OCI-LY1 (cell line): ENCODE measurements around the gene SYNDIG1.

Experiments used
- H2AFZ ChIP-seq: fragments of 200-600 bp; sonication (generic), shearing (Covaris generic); 2 replicates; pipeline ENCODE4 v1.6.0; 2014; ENCODE audit warnings: antibody characterized with exemption, mild to moderate bottlenecking, low read length
- H3F3A ChIP-seq: fragments of 200-600 bp; sonication (generic), shearing (Covaris generic); 2 replicates; pipeline ENCODE4 v1.6.0; 2014; ENCODE audit warnings: mild to moderate bottlenecking, antibody characterized with exemption, low read length, moderate library complexity; ENCODE audit not compliant: insufficient read depth
- H3K27ac ChIP-seq: fragments of 200-600 bp; sonication (generic); 2 replicates; pipeline ENCODE4 v1.5.1; 2014; ENCODE audit warnings: low read length, mixed run types, mild to moderate bottlenecking, low read depth; ENCODE audit not compliant: poor library complexity, severe bottlenecking
- H3K27me3 ChIP-seq: fragments of 200-600 bp; sonication (generic); 2 replicates; pipeline ENCODE4 v1.6.0; 2014; ENCODE audit warnings: antibody characterized with exemption, mild to moderate bottlenecking, low read length, moderate library complexity; ENCODE audit not compliant: insufficient read depth
- H3K36me3 ChIP-seq: fragments of 200-600 bp; sonication (generic); 2 replicates; pipeline ENCODE4 v1.6.1; 2014; ENCODE audit warnings: mild to moderate bottlenecking, antibody characterized with exemption, low read length, moderate library complexity, mixed read lengths; ENCODE audit not compliant: insufficient read depth
- H3K4me1 ChIP-seq: fragments of 200-600 bp; sonication (generic); 2 replicates; pipeline ENCODE4 v1.5.1; 2014; ENCODE audit warnings: mild to moderate bottlenecking, low read length, moderate library complexity; ENCODE audit not compliant: insufficient read depth, severe bottlenecking
- H3K4me2 ChIP-seq: fragments of 200-600 bp; sonication (generic), shearing (Covaris generic); 2 replicates; pipeline ENCODE4 v1.6.1; 2014; ENCODE audit warnings: low read length
- H3K4me3 ChIP-seq: fragments of 200-600 bp; sonication (generic); 2 replicates; pipeline ENCODE4 v1.5.1; 2014; ENCODE audit warnings: low read length, low read depth, mild to moderate bottlenecking, mixed read lengths; ENCODE audit not compliant: poor library complexity, severe bottlenecking
- H3K79me2 ChIP-seq: fragments of 200-600 bp; shearing (Covaris generic); 2 replicates; pipeline ENCODE4 v1.6.1; 2016; ENCODE audit warnings: mixed run types, low read length, mixed read lengths; ENCODE audit not compliant: insufficient read depth
- H3K9ac ChIP-seq: fragments of 200-600 bp; sonication (generic), shearing (Covaris generic); 2 replicates; pipeline ENCODE4 v1.6.1; 2014; ENCODE audit warnings: mild to moderate bottlenecking, low read length, mixed read lengths
- H3K9me2 ChIP-seq: fragments of 200-600 bp; sonication (generic), shearing (Covaris generic); 2 replicates; pipeline ENCODE4 v1.6.1; 2014; ENCODE audit warnings: low read depth, mild to moderate bottlenecking, low read length, mixed read lengths
- H3K9me3 ChIP-seq: fragments of 200-600 bp; shearing (Covaris generic); 2 replicates; pipeline ENCODE4 v1.6.1; 2014; ENCODE audit warnings: low read length, mixed read lengths
- H4K20me1 ChIP-seq: fragments of 200-600 bp; sonication (generic), shearing (Covaris generic); 2 replicates; pipeline ENCODE4 v1.6.0; 2016; ENCODE audit warnings: mild to moderate bottlenecking, low read length; ENCODE audit not compliant: insufficient read depth
- EZH2 ChIP-seq: fragments of 200-600 bp; sonication (generic), shearing (Covaris generic); IDR thresholded peaks from 2 replicates; pipeline ENCODE4 v1.8.0; 2017; ENCODE audit warnings: borderline replicate concordance, mixed run types, mild to moderate bottlenecking, antibody characterized with exemption, low read length, moderate library complexity, mixed read lengths
- TF ChIP-seq, protein P1 (sequence below): fragments of 200-600 bp; sonication (generic), shearing (Covaris generic); IDR thresholded peaks from 2 replicates; pipeline ENCODE4 v1.5.1; 2017; ENCODE audit warnings: mild to moderate bottlenecking, antibody characterized with exemption, low read length, moderate library complexity, mixed read lengths

SYNDIG1 gene

DNA sequence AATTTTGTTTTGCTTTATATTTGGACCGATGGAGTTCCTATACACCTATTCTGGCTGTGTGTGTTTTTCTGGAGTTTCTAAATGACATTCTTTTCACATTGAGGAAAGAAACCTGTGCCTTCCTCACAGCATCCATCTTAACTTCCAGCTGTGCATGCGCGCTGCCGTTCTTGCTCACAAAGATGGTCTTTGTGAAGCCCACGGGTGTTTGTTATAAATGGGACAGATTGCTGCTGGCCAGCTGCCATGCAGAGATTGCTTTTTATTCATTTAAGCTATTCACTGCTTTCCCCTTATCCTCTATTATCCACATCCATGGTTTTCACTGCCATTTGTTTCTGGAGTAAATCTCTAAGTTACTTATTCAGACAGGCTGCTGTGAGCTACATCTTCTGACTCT is 54.2 kb downstream of the SYNDIG1 start:
- H3K36me3 ChIP-seq, result no peaks in the 10 kb centered on the region
- TF ChIP-seq, protein P1, sequence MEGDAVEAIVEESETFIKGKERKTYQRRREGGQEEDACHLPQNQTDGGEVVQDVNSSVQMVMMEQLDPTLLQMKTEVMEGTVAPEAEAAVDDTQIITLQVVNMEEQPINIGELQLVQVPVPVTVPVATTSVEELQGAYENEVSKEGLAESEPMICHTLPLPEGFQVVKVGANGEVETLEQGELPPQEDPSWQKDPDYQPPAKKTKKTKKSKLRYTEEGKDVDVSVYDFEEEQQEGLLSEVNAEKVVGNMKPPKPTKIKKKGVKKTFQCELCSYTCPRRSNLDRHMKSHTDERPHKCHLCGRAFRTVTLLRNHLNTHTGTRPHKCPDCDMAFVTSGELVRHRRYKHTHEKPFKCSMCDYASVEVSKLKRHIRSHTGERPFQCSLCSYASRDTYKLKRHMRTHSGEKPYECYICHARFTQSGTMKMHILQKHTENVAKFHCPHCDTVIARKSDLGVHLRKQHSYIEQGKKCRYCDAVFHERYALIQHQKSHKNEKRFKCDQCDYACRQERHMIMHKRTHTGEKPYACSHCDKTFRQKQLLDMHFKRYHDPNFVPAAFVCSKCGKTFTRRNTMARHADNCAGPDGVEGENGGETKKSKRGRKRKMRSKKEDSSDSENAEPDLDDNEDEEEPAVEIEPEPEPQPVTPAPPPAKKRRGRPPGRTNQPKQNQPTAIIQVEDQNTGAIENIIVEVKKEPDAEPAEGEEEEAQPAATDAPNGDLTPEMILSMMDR, result no peak
- no peak for TF ChIP-seq EZH2
- H3K79me2 ChIP-seq, result no peaks in the 10 kb centered on the region
- no peak overlapping the region for H3K4me2 ChIP-seq
- no peaks in the 10 kb centered on the region for H4K20me1 ChIP-seq
- H3K9me2 ChIP-seq, result no peaks in the 10 kb centered on the region
- no peaks in the 10 kb centered on the region for H3K9me3 ChIP-seq
- H3K4me3 ChIP-seq, result no peak overlapping the region
- H3F3A ChIP-seq, result no peaks in the 10 kb centered on the region
- no peaks in the 10 kb centered on the region for H3K4me1 ChIP-seq
- no peak overlapping the region for H2AFZ ChIP-seq
- no peak overlapping the region for H3K9ac ChIP-seq
- no peak overlapping the region for H3K27ac ChIP-seq
- H3K27me3 ChIP-seq, result no peaks in the 10 kb centered on the region

DNA sequence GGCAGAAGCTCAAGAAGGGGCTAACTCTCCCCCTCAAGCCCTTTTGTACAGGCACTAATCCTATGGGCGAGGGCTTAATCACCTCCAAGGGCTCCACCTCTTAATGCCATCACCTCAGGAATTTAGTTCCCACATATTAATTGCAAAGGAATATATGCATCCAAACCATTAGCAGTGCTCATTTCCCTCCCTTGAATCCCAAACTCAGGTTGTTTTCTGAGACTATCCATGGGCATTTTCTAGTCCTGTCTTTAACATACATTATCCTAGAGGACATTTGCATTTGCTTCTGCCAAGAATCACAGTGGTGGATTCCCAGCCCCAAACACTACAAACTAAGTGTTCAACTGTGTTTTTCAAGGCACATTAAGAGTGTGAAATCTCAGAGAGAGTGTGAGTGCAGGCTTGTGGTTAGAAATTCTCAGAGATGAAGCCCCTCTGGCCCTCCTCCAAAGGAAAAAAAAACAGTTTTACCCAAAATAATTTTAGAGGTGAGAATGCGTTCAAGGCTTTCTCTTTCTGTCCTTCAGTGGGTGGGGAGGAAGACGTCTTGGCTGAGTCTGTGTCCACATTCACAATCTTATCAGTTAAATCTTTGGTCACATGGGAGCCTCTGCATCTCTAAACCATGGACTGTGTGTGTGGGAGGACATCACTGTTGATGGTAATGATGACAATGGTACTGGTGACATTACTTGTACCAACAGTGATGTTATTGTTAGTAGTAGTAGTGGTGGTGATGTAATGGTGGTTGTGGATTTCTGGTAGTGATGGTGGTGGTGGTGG is 59.3 kb downstream of the SYNDIG1 start:
- Histone ChIP-seq H3K36me3 (no peaks in the 10 kb centered on the region), H4K20me1 (no peaks in the 10 kb centered on the region), H3K9me3 (no peaks in the 10 kb centered on the region), H3K27me3 (no peaks in the 10 kb centered on the region), H3K4me3 (no peak overlapping the region), H3K4me1 (no peaks in the 10 kb centered on the region), H2AFZ (no peak overlapping the region), H3K9me2 (no peaks in the 10 kb centered on the region), H3K79me2 (no peaks in the 10 kb centered on the region), H3F3A (no peaks in the 10 kb centered on the region), H3K9ac (no peak overlapping the region), H3K27ac (no peak overlapping the region), H3K4me2 (no peak overlapping the region)
- TF ChIP-seq EZH2, result no peak
- TF ChIP-seq, protein P1, result no peak

- Histone ChIP-seq H2AFZ (no peak overlapping the region), H3K79me2 (no peaks in the 10 kb centered on the region), H3K9me3 (no peaks in the 10 kb centered on the region), H3F3A (no peaks in the 10 kb centered on the region), H3K27ac (no peak overlapping the region), H4K20me1 (no peaks in the 10 kb centered on the region), H3K27me3 (no peaks in the 10 kb centered on the region), H3K4me2 (no peak overlapping the region), H3K36me3 (no peaks in the 10 kb centered on the region), H3K9me2 (no peaks in the 10 kb centered on the region), H3K4me1 (no peaks in the 10 kb centered on the region), H3K9ac (no peak overlapping the region), H3K4me3 (no peak overlapping the region)
- TF ChIP-seq, protein P1, result no peak
- TF ChIP-seq EZH2, result no peak
Observed at GRCh38 chr20:24529369-24529719, 59.9 kb downstream of the SYNDIG1 start.
